SK-N-SH (cell line): ENCODE results near the gene TSHZ3. TPM values are rescaled to one million over a fixed set of nuclear protein-coding genes. Genes with fewer than 3 reads are reported as not detected.
A peak's percentile ranks its signal among the peaks of the same experiment; 100 is the strongest.

Source experiments
- CTCF ChIA-PET: fragments of 300-600, 350-600 bp; formaldehyde crosslinking; extraction: SDS; loops from one replicate; lab custom pipeline; 2021; lab: Yijun Ruan, JAX
- POLR2A ChIA-PET: fragments of 350-600 bp; sonication (Branson Sonifier 250); formaldehyde crosslinking; extraction: SDS; loops from one replicate; lab custom pipeline; 2020; ENCODE audit warnings: antibody characterized with exemption, inconsistent platforms; lab: Yijun Ruan, JAX
- DNase-seq: peaks from one replicate; pipeline ENCODE4 v3.0.0; 2012
- H2AFZ ChIP-seq: fragments of 200-600 bp; sonication (generic); 2 replicates; pipeline ENCODE4 v1.8.1; 2016; ENCODE audit warnings: antibody characterized with exemption, mild to moderate bottlenecking, low read depth
- H3F3A ChIP-seq: fragments of 200-600 bp; sonication (generic); replicated peaks from 2 replicates; pipeline ENCODE3; 2016; ENCODE audit warnings: antibody characterized with exemption, mild to moderate bottlenecking; ENCODE audit not compliant: insufficient read depth
- H3K27ac ChIP-seq, 2 experiments: fragments of 200-500 bp in 1 of 2; fragments of 200-600 bp in 1 of 2; sonication (Bioruptor generic) in 1 of 2; sonication (generic), shearing (Covaris generic) in 1 of 2; 2 replicates each; pipeline versions ENCODE4 v1.5.1 to v1.6.1; 2014 to 2016; ENCODE audit warnings: low read depth in 2 of 2, inconsistent platforms in 1 of 2, low read length in 1 of 2, mild to moderate bottlenecking in 1 of 2, mixed read lengths in 1 of 2
- H3K27me3 ChIP-seq: fragments of 200-600 bp; sonication (generic), shearing (Covaris generic); 2 replicates; pipeline ENCODE4 v1.6.1; 2016; ENCODE audit warnings: mixed run types; ENCODE audit not compliant: insufficient read depth
- H3K36me3 ChIP-seq, 2 experiments: fragments of 200-500 bp in 1 of 2; fragments of 200-600 bp in 1 of 2; sonication (Bioruptor generic) in 1 of 2; sonication (generic) in 1 of 2; replicated peaks in 1 of 2; 2 replicates each; pipeline versions ENCODE3 to v1.5.1; 2014 to 2016; ENCODE audit warnings: low read length in 1 of 2, mild to moderate bottlenecking in 1 of 2; ENCODE audit not compliant: insufficient read depth in 2 of 2, control insufficient read depth in 1 of 2
- H3K4me1 ChIP-seq, 2 experiments: fragments of 200-500 bp in 1 of 2; fragments of 200-600 bp in 1 of 2; sonication (Bioruptor generic) in 1 of 2; sonication (generic), shearing (Covaris generic) in 1 of 2; 2 replicates each; pipeline versions ENCODE4 v1.5.1 to v1.6.1; 2014 to 2016; ENCODE audit warnings: low read depth in 1 of 2, low read length in 1 of 2, mixed run types in 1 of 2; ENCODE audit not compliant: insufficient read depth in 2 of 2, control insufficient read depth in 1 of 2
- H3K4me2 ChIP-seq: fragments of 200-600 bp; sonication (generic), shearing (Covaris generic); 2 replicates; pipeline ENCODE4 v1.6.1; 2017; ENCODE audit warnings: mixed run types
- H3K4me3 ChIP-seq, 2 experiments: fragments of 200-500 bp in 1 of 2; fragments of 200-600 bp in 1 of 2; sonication (Bioruptor generic) in 1 of 2; sonication (generic), shearing (Covaris generic) in 1 of 2; 2 replicates each; pipeline versions ENCODE4 v1.5.1 to v1.8.1; 2014 to 2016; ENCODE audit warnings: low read depth in 2 of 2, inconsistent platforms in 1 of 2, low read length in 1 of 2, mild to moderate bottlenecking in 1 of 2, mixed read lengths in 1 of 2, moderate library complexity in 1 of 2
- H3K79me2 ChIP-seq: fragments of 200-600 bp; sonication (generic); 2 replicates; pipeline ENCODE4 v1.8.1; 2017; ENCODE audit warnings: mild to moderate bottlenecking; ENCODE audit not compliant: insufficient read depth
- H3K9ac ChIP-seq: fragments of 200-600 bp; sonication (generic); 2 replicates; pipeline ENCODE4 v1.6.1; 2017; ENCODE audit warnings: mixed run types
- H3K9me2 ChIP-seq: fragments of 200-600 bp; sonication (generic); 2 replicates; pipeline ENCODE4 v1.6.1; 2017; ENCODE audit warnings: mixed run types
- H3K9me3 ChIP-seq: fragments of 200-600 bp; sonication (generic); 2 replicates; pipeline ENCODE4 v1.6.1; 2017; ENCODE audit warnings: mixed run types, mild to moderate bottlenecking, moderate library complexity
- H4K20me1 ChIP-seq: fragments of 200-600 bp; sonication (generic); 2 replicates; pipeline ENCODE4 v1.6.1; 2017; ENCODE audit warnings: mild to moderate bottlenecking, mixed run types; ENCODE audit not compliant: insufficient read depth
- CHD2 ChIP-seq: fragments of 150-350 bp; IDR thresholded peaks from 2 replicates; pipeline ENCODE4 v1.6.1; 2018; ENCODE audit warnings: low read length; ENCODE audit not compliant: partially characterized antibody
- FOSL2 ChIP-seq: IDR thresholded peaks from 2 replicates; pipeline ENCODE4 v1.4.0; 2012; ENCODE audit warnings: low read depth, mild to moderate bottlenecking, moderate library complexity, borderline replicate concordance
- FOXM1 ChIP-seq: IDR thresholded peaks from 2 replicates; pipeline ENCODE4 v1.4.0; 2012; ENCODE audit warnings: low read depth, mild to moderate bottlenecking
- JUND ChIP-seq: IDR thresholded peaks from 2 replicates; pipeline ENCODE4 v1.4.0; 2012
- RAD21 ChIP-seq: IDR thresholded peaks from 2 replicates; pipeline ENCODE4 v1.6.1; 2012; ENCODE audit warnings: mild to moderate bottlenecking, low read length
- RFX5 ChIP-seq: IDR thresholded peaks from 2 replicates; pipeline ENCODE4 v1.6.1; 2012; ENCODE audit warnings: mild to moderate bottlenecking, improper control_type of control experiment, low read length
- TAF1 ChIP-seq: IDR thresholded peaks from 2 replicates; pipeline ENCODE4 v1.6.1; 2012; ENCODE audit warnings: low read depth, mild to moderate bottlenecking, low read length, moderate library complexity, borderline replicate concordance
- TCF12 ChIP-seq: IDR thresholded peaks from 2 replicates; pipeline ENCODE4 v1.4.0; 2012
- TEAD4 ChIP-seq: IDR thresholded peaks from 2 replicates; pipeline ENCODE4 v1.4.0; 2012; ENCODE audit warnings: mild to moderate bottlenecking, borderline replicate concordance; ENCODE audit not compliant: insufficient read depth
- YY1 ChIP-seq: IDR thresholded peaks from 2 replicates; pipeline ENCODE4 v1.4.0; 2012; ENCODE audit warnings: low read depth, mild to moderate bottlenecking
- WGBS: methylation state at CpG from one replicate; pipeline ENCODE4 v1.1.6; 2017; ENCODE audit warnings: low lambda C conversion rate; 5-methylcytosine and 5-hydroxymethylcytosine counted together
- polyA plus RNA-seq, 3 experiments: library from polyadenylated mRNA; depleted of rRNA; stranded (reverse); fragments of >200 nt; gene quantifications; 2 replicates each; pipeline ENCODE4 v1.2.3, GENCODE V29; 2012
- TF ChIP-seq, protein P1 (sequence below): IDR thresholded peaks from 2 replicates; pipeline ENCODE4 v1.6.1; 2012; ENCODE audit warnings: mild to moderate bottlenecking, low read depth, low read length, moderate library complexity

The TSHZ3 gene
- polyA plus RNA-seq, 1 of the 3 experiments (the other 2 are of a cell fraction) = 3.3 TPM

DNA sequence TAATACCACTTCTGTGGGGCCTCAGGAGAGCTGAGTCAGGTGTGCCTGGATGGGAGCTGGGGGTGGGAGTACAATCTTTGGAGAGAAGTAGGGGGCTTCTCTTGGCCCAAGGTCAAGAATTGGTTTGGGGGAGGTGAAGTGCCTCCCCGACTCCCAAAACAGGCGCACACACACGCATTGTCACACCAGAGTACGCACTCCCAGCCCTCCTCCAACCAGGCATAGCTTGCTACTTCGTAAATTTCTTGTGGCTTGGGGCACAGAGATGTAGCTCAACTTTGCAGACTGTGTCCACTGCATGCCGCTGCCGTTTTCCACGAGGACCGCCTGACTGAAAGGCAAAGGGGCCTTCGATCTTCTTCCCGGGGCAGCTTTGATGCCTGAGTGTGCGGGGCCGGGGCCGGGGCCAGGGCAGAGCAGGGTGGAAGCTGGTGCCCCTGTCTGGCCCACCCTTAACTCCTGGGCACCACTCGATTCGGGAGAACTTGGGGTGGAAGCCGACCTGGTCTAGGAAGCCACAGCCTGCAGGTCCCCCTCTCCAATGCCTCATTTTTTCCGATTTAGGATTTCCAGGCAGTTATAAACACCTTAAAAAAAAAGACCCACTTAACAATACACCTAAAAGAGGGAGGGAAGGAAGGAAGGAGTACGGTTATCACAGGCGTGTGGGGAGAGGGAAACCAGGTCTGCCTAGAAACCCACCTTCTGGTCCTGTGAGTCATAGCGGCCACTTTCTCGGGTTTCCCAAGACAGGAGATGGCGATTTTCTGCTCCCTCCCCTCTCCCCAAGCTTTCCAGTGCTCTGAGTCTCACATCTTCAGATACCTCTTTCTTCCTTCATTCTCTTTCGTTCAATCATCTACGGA, 5.8 kb upstream of the TSHZ3 start:
- Histone ChIP-seq H3K4me3 (no peak overlapping the region), H2AFZ (no peak overlapping the region), H3K9ac (no peak overlapping the region), H3F3A (no peaks in the 10 kb centered on the region), H4K20me1 (0 out of 2 replicates have a peak, but pooled peaks cover 7% of the 10 kb centered on the region), H3K27me3 (no peaks in the 10 kb centered on the region), H3K27ac (no peak overlapping the region), H3K4me1 (peaks cover 8 to 12% of the 10 kb centered on the region in 2 experiments; a peak in 1 of 4 replicates), H3K9me3 (no peaks in the 10 kb centered on the region), H3K36me3 (no peaks in the 10 kb centered on the region), H3K9me2 (no peaks in the 10 kb centered on the region), H3K79me2 (peaks cover 25% of the 10 kb centered on the region), H3K4me2 (no peak overlapping the region)
- TF ChIP-seq JUND (no peak), TCF12 (no peak), RAD21 (no peak), FOXM1 (no peak)
- ChIA-PET CTCF (interaction anchor here (0.8 to 1.2 kb wide), 4 partner anchors 11 to 320 kb away, joined by 3 read pairs; no protein-coding TSS in a partner anchor), POLR2A (interaction anchor here (0.7 kb wide), 1 partner anchor 15 kb away, joined by 3 read pairs; no protein-coding TSS in a partner anchor)
- 70% methylated on average over 25 of the region's 25 CpGs for WGBS
- peak; percentile 18 for DNase-seq

DNA sequence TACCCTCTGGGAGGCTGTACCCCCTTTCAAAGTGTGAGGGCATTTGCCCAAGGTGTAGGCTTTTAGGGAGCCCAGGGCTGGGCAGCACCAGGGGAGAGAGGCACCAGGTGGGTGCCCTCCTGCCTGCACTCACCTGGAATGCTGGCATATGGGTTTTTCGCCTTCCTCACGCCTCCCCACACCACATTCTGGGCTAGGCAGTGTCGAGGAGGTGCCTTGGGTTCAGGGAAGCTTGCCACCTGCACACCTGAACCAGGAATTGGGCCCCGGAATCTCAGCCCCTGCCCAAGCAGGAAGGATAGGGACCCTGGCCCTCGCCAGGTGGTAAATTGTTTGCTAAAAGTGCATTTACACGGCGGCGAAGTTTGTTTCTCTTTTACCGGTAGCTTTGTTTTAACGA, 5.1 kb upstream of the TSHZ3 start:
- peaks cover 8 to 12% of the 10 kb centered on the region in 2 experiments; a peak in 1 of 4 replicates for H3K4me1 ChIP-seq
- H4K20me1 ChIP-seq = 0 out of 2 replicates have a peak, but pooled peaks cover 7% of the 10 kb centered on the region
- no peaks in the 10 kb centered on the region for H3K9me2 ChIP-seq
- TF ChIP-seq TEAD4 = no peak
- no peak for TF ChIP-seq TAF1
- TF ChIP-seq, protein P1, sequence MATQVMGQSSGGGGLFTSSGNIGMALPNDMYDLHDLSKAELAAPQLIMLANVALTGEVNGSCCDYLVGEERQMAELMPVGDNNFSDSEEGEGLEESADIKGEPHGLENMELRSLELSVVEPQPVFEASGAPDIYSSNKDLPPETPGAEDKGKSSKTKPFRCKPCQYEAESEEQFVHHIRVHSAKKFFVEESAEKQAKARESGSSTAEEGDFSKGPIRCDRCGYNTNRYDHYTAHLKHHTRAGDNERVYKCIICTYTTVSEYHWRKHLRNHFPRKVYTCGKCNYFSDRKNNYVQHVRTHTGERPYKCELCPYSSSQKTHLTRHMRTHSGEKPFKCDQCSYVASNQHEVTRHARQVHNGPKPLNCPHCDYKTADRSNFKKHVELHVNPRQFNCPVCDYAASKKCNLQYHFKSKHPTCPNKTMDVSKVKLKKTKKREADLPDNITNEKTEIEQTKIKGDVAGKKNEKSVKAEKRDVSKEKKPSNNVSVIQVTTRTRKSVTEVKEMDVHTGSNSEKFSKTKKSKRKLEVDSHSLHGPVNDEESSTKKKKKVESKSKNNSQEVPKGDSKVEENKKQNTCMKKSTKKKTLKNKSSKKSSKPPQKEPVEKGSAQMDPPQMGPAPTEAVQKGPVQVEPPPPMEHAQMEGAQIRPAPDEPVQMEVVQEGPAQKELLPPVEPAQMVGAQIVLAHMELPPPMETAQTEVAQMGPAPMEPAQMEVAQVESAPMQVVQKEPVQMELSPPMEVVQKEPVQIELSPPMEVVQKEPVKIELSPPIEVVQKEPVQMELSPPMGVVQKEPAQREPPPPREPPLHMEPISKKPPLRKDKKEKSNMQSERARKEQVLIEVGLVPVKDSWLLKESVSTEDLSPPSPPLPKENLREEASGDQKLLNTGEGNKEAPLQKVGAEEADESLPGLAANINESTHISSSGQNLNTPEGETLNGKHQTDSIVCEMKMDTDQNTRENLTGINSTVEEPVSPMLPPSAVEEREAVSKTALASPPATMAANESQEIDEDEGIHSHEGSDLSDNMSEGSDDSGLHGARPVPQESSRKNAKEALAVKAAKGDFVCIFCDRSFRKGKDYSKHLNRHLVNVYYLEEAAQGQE = no peak
- TF ChIP-seq RFX5 = no peak
- TF ChIP-seq YY1 = no peak
- no peak for TF ChIP-seq CHD2
- TF ChIP-seq FOSL2 = no peak
- ChIA-PET CTCF (interaction anchor here (0.8 to 2.1 kb wide), 3 partner anchors 11 to 319 kb away, joined by 3 to 6 read pairs (median 3); no protein-coding TSS in a partner anchor), POLR2A (interaction anchor here (0.7 kb wide), 1 partner anchor 14 kb away, joined by 3 read pairs; no protein-coding TSS in a partner anchor)
- H3K9me3 ChIP-seq = no peaks in the 10 kb centered on the region
- H2AFZ ChIP-seq = no peak overlapping the region
- peak; percentile 22 for DNase-seq
- H3K9ac ChIP-seq = no peak overlapping the region
- H3K4me3 ChIP-seq = no peak overlapping the region
- no peak overlapping the region for H3K27ac ChIP-seq
- no peaks in the 10 kb centered on the region for H3F3A ChIP-seq
- H3K4me2 ChIP-seq = no peak overlapping the region
- H3K36me3 ChIP-seq = no peaks in the 10 kb centered on the region
- H3K79me2 ChIP-seq = peaks cover 25% of the 10 kb centered on the region
- H3K27me3 ChIP-seq = no peaks in the 10 kb centered on the region
- WGBS = 70% methylated on average over 10 of the region's 10 CpGs
